Umbilical cord (tissue), 2 donors: Measurements from ENCODE around the gene DBP. TPM values are rescaled to one million over a fixed set of nuclear protein-coding genes. Genes with fewer than 3 reads are reported as not detected.

Source experiments
- DNase-seq: peaks from one replicate; pipeline ENCODE4 v3.0.0-alpha.2; 2015; ENCODE audit warnings: low spot score
- total RNA-seq: library from RNA; depleted of rRNA; stranded (reverse); fragments of >200 nt; gene quantifications from one replicate; pipeline ENCODE4 v1.2.3, GENCODE V29; 2014; ENCODE audit warnings: low replicate concordance; ENCODE audit not compliant: insufficient read depth

The DBP gene
- total RNA-seq, 1 donor from 2014 or later, result 0.72 TPM

- no peak for DNase-seq
Measured at GRCh38 chr19:48627865-48628314, 9.3 kb downstream of the DBP start.

GRCh38 chr19:48627201-48627864, 9.8 kb downstream of the DBP start:
- DNase-seq, result no peak

- DNase-seq, result no peak
Measured at GRCh38 chr19:48625891-48626327, 11.3 kb downstream of the DBP start.

- no peak for DNase-seq
Measured at GRCh38 chr19:48624791-48625723, 12.1 kb downstream of the DBP start.

- peak; percentile 99 for DNase-seq
Measured at GRCh38 chr19:48624067-48624594, 13.0 kb downstream of the DBP start.

- DNase-seq, result no peak
Measured at GRCh38 chr19:48623556-48624066, 13.6 kb downstream of the DBP start.

GRCh38 chr19:48619692-48620585, 17.2 kb downstream of the DBP start:
- DNase-seq, result no peak

- peak; percentile 100 for DNase-seq
Measured at GRCh38 chr19:48618916-48619691, 18.1 kb downstream of the DBP start, which contains the start of the genes RPL18 and SPHK2. RPL18 (minus strand) TSS chr19:48619178; CDS start chr19:48619143, 35 bp downstream. SPHK2 (plus strand) TSS chr19:48619506; CDS start chr19:48620515, 1,009 bp downstream.

GRCh38 chr19:48618278-48618915, 18.8 kb downstream of the DBP start:
- no peak for DNase-seq

GRCh38 chr19:48617146-48617937, 19.8 kb downstream of the DBP start:
- DNase-seq, result no peak

- DNase-seq, result no peak
Measured at GRCh38 chr19:48616491-48617056, 20.6 kb downstream of the DBP start.

GRCh38 chr19:48616041-48616436, 21.1 kb downstream of the DBP start:
- DNase-seq, result no peak

GRCh38 chr19:48615231-48616040, 21.7 kb downstream of the DBP start:
- no peak for DNase-seq

- no peak for DNase-seq
Measured at GRCh38 chr19:48614436-48615230, 22.5 kb downstream of the DBP start, which contains the start of gene FAM83E. FAM83E (minus strand) TSS chr19:48615076; CDS start chr19:48613372, 1,704 bp downstream.

GRCh38 chr19:48613852-48614435, 23.2 kb downstream of the DBP start:
- DNase-seq, result no peak
